ENCODE data around the gene MRPL49.
"Not testable (repeated sequence)": the region's sequence is repeated elsewhere in the genome, so short reads cannot be mapped to it uniquely, and the experiment has no call there.

Gene MRPL49

GRCh38 chr11:65148657-65149056 is 26.5 kb downstream of the MRPL49 start:
- POLR2A ChIA-PET = interaction anchor here (7.6 kb wide), 1 partner anchor 13 kb away, joined by 52 read pairs; the partner anchor contains the start of gene SYVN1
- no peak for DNase-seq (ENCODE audit: extremely low spot score)
- CTCF ChIA-PET = interaction anchor here (0.5 kb wide), 1 partner anchor 9 kb away, joined by 3 read pairs; no protein-coding TSS in a partner anchor
- TF ChIP-seq FOXM1 (IDR thresholded peaks at IDR 0.05; ENCODE audit: borderline replicate concordance) (no peak), NFRKB (IDR thresholded peaks at IDR 0.05) (no peak), SP1 (IDR thresholded peaks at IDR 0.05) (no peak), CTBP1 (IDR thresholded peaks at IDR 0.05; ENCODE audit: borderline replicate concordance) (no peak), LEF1 (IDR thresholded peaks at IDR 0.05; ENCODE audit: borderline replicate concordance) (no peak)
- TF ChIP-seq, protein P1, sequence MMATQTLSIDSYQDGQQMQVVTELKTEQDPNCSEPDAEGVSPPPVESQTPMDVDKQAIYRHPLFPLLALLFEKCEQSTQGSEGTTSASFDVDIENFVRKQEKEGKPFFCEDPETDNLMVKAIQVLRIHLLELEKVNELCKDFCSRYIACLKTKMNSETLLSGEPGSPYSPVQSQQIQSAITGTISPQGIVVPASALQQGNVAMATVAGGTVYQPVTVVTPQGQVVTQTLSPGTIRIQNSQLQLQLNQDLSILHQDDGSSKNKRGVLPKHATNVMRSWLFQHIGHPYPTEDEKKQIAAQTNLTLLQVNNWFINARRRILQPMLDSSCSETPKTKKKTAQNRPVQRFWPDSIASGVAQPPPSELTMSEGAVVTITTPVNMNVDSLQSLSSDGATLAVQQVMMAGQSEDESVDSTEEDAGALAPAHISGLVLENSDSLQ (IDR thresholded peaks at IDR 0.05) = no peak

DNA sequence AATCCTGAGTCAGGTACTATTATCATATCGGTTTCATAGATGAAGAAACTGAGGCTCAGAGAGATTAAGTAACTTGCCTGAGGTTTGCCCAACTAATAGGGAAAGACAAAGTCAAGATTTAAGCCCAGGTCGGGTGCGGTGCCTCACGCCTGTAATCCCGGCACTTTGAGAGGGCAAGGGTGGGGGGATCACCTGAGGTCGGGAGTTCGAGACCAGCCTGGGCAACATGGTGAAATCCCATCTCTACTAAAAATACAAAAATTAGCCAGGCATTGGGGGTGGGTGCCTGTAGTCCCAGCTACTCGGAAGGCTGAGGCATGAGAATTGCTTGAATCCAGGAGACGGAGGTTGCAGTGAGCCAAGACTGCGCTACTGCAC is 28.0 kb downstream of the MRPL49 start:
- DNase-seq (ENCODE audit: extremely low spot score); CTCF ChIA-PET: not testable (repeated sequence)
- POLR2A ChIA-PET = interaction anchor here (7.6 kb wide), 1 partner anchor 14 kb away, joined by 52 read pairs; the partner anchor contains the start of gene SYVN1

DNA sequence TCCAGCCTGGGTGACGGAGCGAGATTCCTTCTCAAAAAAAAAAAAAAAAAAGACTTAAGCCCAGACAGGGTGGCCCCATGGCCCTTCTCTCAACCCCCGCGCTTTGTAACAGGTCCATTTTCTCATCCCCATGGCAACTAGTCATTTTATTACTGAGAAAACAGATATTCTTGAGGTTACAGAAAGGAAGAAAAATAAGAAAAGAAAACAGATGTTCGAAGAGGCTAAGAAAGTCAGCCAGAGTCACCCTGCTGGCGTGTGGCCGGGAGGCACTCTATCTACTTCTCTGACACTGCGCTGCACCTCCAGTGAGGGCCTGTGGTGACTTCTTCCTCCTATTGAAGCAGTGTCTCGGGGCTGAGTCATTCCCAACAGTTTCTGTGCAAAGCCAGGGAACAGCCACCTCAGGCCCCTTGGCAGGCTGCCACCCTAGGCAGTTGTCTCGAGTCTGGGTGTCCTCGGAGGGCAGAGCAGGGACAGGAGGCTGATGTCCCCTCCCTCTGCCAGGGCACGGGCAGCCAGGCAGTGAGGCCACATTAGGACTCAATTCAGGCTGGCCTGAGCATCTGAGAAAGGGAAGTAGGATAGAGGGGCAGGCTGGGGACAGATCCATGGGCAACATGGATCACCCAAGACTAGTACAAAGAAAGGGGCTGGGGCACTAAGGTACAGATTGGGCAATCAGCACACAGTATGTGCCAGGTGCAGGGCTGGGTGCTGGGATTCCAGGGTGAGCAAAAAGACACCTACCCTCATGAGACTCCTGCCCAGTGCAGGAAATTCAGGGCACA is 28.6 kb downstream of the MRPL49 start:
- ChIA-PET POLR2A (interaction anchor here (7.6 kb wide), 1 partner anchor 15 kb away, joined by 52 read pairs; the partner anchor contains the start of gene SYVN1), CTCF (no interaction called here)
- DNase-seq (ENCODE audit: extremely low spot score) = peak; percentile 18
- TF ChIP-seq CTBP1 (IDR thresholded peaks at IDR 0.05; ENCODE audit: borderline replicate concordance) (no peak), FOXM1 (IDR thresholded peaks at IDR 0.05; ENCODE audit: borderline replicate concordance) (no peak), LEF1 (IDR thresholded peaks at IDR 0.05; ENCODE audit: borderline replicate concordance) (no peak), BHLHE40 (IDR thresholded peaks at IDR 0.05; ENCODE audit: borderline replicate concordance) (no peak), FOXK2 (IDR thresholded peaks at IDR 0.05) (no peak), HDGF (IDR thresholded peaks at IDR 0.05; ENCODE audit: borderline replicate concordance) (no peak), NFRKB (IDR thresholded peaks at IDR 0.05) (no peak), ARNT (IDR thresholded peaks at IDR 0.05) (no peak), ZNF384 (IDR thresholded peaks at IDR 0.05) (no peak), FOXA1 (IDR thresholded peaks at IDR 0.05) (no peak)
- TF ChIP-seq, protein P1 (IDR thresholded peaks at IDR 0.05) = no peak

DNA sequence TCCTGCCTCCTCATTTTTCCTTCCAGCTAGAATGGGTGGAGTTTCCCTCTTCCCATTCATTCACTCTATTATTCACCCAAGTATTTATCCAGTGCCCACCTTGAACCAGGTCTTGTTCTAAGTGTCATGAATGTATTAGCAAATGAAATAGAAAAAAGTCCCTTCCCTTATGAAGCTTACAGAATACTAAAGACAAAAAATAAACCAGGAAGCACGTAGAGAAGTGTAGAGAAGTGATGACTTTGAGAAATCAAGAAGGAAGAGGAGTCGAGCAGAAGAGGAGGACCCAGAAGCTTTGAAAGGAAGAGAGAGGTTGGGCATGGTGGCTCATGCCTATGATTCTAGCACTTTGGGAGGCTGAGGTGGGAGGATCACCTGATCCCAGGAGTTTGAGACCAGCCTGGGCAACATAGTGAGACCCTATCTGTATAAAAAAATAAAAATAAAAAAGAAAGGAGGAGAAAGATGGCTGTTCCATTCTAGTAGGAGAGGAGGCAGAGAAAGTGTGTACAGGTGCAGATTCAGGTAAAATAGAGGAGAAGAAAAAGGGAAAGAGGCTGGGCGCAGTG is 29.3 kb downstream of the MRPL49 start:
- CTCF ChIA-PET = no interaction called here
- TF ChIP-seq L3MBTL2 (conservative IDR thresholded peaks at IDR 0.05) (no peak), SP1 (IDR thresholded peaks at IDR 0.05) (no peak), LEF1 (IDR thresholded peaks at IDR 0.05; ENCODE audit: borderline replicate concordance) (no peak), FOXA1 (IDR thresholded peaks at IDR 0.05) (no peak)
- no peak for DNase-seq (ENCODE audit: extremely low spot score)
- POLR2A ChIA-PET = no interaction called here

DNA sequence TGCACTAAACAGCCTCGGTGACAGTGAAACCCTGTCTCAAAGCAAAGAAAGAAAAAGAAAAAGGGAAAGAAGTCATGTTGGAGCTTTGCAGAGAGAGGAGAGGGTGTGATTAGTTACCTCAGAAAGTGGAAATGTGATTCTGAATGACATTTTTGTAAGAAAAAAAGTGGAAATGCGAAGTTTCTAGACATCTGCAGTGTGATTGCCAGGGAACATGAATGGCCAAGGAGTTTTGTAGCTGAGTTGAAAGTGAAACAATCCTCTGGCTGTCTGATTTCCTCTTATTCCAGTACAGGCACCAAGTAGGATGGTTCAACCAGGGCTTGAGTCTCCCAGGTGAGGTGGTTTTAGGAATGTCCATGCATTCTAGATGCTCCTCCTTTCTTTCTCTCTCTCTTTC is 30.0 kb downstream of the MRPL49 start:
- ChIA-PET POLR2A (interaction anchor here (1.2 kb wide), 1 partner anchor 17 kb away, joined by 4 read pairs; no protein-coding TSS in a partner anchor), CTCF (no interaction called here)
- TF ChIP-seq, protein P1 (IDR thresholded peaks at IDR 0.05) = no peak
- TF ChIP-seq SUZ12 (IDR thresholded peaks at IDR 0.05) = no peak
- TF ChIP-seq FOXM1 (IDR thresholded peaks at IDR 0.05; ENCODE audit: borderline replicate concordance) = no peak
- no peak for TF ChIP-seq BHLHE40 (IDR thresholded peaks at IDR 0.05; ENCODE audit: borderline replicate concordance)
- no peak for TF ChIP-seq ZNF384 (IDR thresholded peaks at IDR 0.05)
- no peak for TF ChIP-seq CTBP1 (IDR thresholded peaks at IDR 0.05; ENCODE audit: borderline replicate concordance)
- TF ChIP-seq HDGF (IDR thresholded peaks at IDR 0.05; ENCODE audit: borderline replicate concordance) = no peak
- TF ChIP-seq ELF4 (IDR thresholded peaks at IDR 0.05) = no peak
- no peak for TF ChIP-seq LEF1 (IDR thresholded peaks at IDR 0.05; ENCODE audit: borderline replicate concordance)
- no peak for TF ChIP-seq FOXK2 (IDR thresholded peaks at IDR 0.05)
- TF ChIP-seq SP1 (IDR thresholded peaks at IDR 0.05) = no peak
- TF ChIP-seq NFRKB (IDR thresholded peaks at IDR 0.05) = no peak
- no peak for TF ChIP-seq L3MBTL2 (conservative IDR thresholded peaks at IDR 0.05)
- no peak for TF ChIP-seq ARNT (IDR thresholded peaks at IDR 0.05)
- no peak for TF ChIP-seq TARDBP (IDR thresholded peaks at IDR 0.05)
- TF ChIP-seq FOXA1 (IDR thresholded peaks at IDR 0.05) = no peak
- no peak for DNase-seq (ENCODE audit: extremely low spot score)

GRCh38 chr11:65156256-65156655 is 34.1 kb downstream of the MRPL49 start:
- no peak for TF ChIP-seq FOXM1 (IDR thresholded peaks at IDR 0.05; ENCODE audit: borderline replicate concordance)
- no peak for TF ChIP-seq HDGF (IDR thresholded peaks at IDR 0.05; ENCODE audit: borderline replicate concordance)
- TF ChIP-seq ELF4 (IDR thresholded peaks at IDR 0.05) = no peak
- TF ChIP-seq FOXK2 (IDR thresholded peaks at IDR 0.05) = no peak
- no peak for TF ChIP-seq ARNT (IDR thresholded peaks at IDR 0.05)
- no peak for TF ChIP-seq SP1 (IDR thresholded peaks at IDR 0.05)
- TF ChIP-seq TARDBP (IDR thresholded peaks at IDR 0.05) = no peak
- TF ChIP-seq, protein P1 (IDR thresholded peaks at IDR 0.05) = no peak
- no peak for TF ChIP-seq LEF1 (IDR thresholded peaks at IDR 0.05; ENCODE audit: borderline replicate concordance)
- no peak for TF ChIP-seq SUZ12 (IDR thresholded peaks at IDR 0.05)
- no peak for TF ChIP-seq BHLHE40 (IDR thresholded peaks at IDR 0.05; ENCODE audit: borderline replicate concordance)
- TF ChIP-seq FOXA1 (IDR thresholded peaks at IDR 0.05) = no peak
- no peak for TF ChIP-seq NFRKB (IDR thresholded peaks at IDR 0.05)
- no peak for TF ChIP-seq ZNF384 (IDR thresholded peaks at IDR 0.05)
- no peak for TF ChIP-seq CTBP1 (IDR thresholded peaks at IDR 0.05; ENCODE audit: borderline replicate concordance)
- no peak for TF ChIP-seq L3MBTL2 (conservative IDR thresholded peaks at IDR 0.05)
- POLR2A ChIA-PET = no interaction called here
- no peak for DNase-seq (ENCODE audit: extremely low spot score)
- CTCF ChIA-PET = no interaction called here
